GM12865 (cell line): Measurements from ENCODE around the gene RIPOR3.

Experiments used
- DNase-seq: peaks from one replicate; pipeline ENCODE4 v3.0.0; 2010; ENCODE audit warnings: low read depth
- H3K4me3 ChIP-seq: 2 replicates; pipeline ENCODE4 v1.5.1; 2011; ENCODE audit warnings: mild to moderate bottlenecking, low read depth, low read length, control low read depth
- TF ChIP-seq, protein P1 (sequence below): IDR thresholded peaks from 2 replicates; pipeline ENCODE4 v1.5.1; 2011; ENCODE audit warnings: low read length, control low read depth, low read depth, inconsistent platforms; ENCODE audit not compliant: insufficient read depth; ENCODE audit errors: missing control alignments

RIPOR3 gene

DNA sequence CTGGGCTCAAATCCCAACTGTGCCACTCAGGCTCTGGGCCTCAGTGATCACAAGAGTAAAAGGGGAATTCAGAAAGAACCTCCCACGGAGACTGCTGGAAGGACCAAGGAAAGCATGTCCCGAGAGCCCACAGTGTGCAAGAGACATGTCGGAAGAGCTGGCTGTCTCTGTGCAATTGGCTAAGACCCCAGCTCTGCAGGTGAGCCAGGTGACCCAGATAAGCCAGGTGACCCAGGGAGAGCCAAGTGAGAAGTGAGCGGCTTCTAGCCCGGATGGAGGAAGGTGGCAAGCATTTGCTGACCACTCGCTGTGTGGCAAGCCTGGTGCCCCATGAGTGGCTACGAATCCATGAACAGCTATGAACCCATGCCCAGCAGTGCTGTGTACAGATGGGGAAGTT, 59.1 kb downstream of the RIPOR3 start:
- H3K4me3 ChIP-seq: no peak overlapping the region
- DNase-seq: no peak
- TF ChIP-seq, protein P1, sequence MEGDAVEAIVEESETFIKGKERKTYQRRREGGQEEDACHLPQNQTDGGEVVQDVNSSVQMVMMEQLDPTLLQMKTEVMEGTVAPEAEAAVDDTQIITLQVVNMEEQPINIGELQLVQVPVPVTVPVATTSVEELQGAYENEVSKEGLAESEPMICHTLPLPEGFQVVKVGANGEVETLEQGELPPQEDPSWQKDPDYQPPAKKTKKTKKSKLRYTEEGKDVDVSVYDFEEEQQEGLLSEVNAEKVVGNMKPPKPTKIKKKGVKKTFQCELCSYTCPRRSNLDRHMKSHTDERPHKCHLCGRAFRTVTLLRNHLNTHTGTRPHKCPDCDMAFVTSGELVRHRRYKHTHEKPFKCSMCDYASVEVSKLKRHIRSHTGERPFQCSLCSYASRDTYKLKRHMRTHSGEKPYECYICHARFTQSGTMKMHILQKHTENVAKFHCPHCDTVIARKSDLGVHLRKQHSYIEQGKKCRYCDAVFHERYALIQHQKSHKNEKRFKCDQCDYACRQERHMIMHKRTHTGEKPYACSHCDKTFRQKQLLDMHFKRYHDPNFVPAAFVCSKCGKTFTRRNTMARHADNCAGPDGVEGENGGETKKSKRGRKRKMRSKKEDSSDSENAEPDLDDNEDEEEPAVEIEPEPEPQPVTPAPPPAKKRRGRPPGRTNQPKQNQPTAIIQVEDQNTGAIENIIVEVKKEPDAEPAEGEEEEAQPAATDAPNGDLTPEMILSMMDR: no peak

GRCh38 chr20:50630578-50631263, 60.6 kb downstream of the RIPOR3 start:
- DNase-seq: no peak
- TF ChIP-seq, protein P1: no peak
- no peak overlapping the region for H3K4me3 ChIP-seq

- TF ChIP-seq, protein P1: no peak
- H3K4me3 ChIP-seq: no peak overlapping the region
- no peak for DNase-seq
Observed at GRCh38 chr20:50629670-50630045, 61.7 kb downstream of the RIPOR3 start.

DNA sequence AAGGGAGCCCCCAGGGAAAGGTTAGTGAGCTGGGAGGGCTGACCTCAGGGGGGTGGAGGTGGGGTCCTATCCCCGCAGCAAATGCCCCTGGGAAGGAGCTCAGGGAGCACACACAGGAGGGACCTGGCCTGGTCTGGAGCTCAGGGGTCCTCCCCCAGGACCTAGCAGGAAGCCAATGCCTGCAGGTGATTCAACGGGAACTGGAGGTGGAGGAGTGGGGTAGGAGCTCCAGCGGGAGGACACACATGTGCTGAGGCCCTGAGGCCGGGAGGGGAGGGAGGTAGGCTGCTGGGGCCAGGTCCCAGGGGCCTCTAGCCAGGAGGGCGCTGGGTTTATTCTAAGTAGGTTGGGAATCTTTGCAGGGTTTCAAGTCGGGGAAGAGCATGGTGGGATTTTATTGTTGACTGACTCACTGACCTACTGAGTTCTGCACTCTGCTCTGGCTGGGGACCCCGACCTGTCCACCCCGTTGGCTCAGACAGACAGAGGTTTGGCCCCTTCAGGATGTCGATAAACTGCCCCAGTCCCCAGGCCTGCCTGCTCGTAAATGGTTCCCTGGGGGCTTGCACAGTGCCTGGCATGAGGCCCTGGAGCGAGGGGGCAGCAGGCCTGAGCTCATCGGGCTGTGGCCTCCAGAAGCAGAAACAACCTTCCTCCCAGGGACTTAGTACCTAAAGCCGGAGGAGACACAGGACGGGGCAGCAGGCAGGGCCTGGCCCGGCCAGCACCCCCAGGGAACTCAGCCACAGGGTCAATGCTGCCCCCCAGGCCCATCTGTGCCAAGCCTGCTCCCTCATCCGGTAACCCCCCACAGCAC, 62.3 kb downstream of the RIPOR3 start:
- no peak for DNase-seq
- TF ChIP-seq, protein P1: no peak
- H3K4me3 ChIP-seq: no peak overlapping the region

DNA sequence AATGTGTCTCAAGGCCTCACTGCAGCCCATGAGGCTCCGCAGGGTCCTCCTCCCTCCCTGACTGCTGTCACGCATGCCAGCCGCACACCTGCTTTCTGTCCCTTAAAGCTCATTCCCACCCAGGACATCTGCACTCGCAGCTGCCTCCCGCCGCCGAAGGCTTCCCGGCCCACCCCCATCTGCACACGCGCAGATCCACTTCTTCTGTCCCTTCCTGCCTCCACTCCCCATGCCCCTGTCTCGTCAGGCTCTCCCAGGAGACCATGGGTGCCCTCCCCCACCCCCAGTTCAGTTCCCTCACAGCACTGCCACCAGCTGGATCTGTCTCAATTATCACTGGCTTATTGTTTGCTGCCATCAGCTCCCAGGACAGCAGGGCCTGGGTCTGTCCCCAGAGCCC, 63.0 kb downstream of the RIPOR3 start:
- H3K4me3 ChIP-seq: no peak overlapping the region
- TF ChIP-seq, protein P1: no peak
- no peak for DNase-seq

DNA sequence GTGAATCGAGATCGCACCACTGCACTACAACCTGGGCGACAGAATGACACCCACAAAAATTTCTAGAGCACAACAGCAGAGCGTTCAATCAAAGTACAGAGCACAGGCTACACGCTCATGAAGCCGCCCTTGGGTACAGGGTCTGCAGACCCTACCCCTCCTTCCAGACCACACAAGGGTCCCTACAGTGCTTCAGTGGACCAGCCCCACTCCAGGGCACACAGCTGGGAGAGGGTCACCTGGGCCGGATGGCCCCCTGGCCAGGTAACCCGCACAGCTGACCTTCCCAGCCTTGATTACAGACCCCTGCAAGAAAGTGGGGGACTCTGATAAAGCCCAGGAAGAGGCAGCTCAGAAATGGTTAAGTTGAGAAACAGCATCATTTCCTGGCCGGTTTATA, 63.6 kb downstream of the RIPOR3 start:
- TF ChIP-seq, protein P1: no peak
- no peak for DNase-seq
- no peak overlapping the region for H3K4me3 ChIP-seq
